SK-N-SH (cell line): ENCODE results near the gene ATF7IP2. TPM values are rescaled to one million over a fixed set of nuclear protein-coding genes. Genes with fewer than 3 reads are reported as not detected.

Experiments
- CTCF ChIA-PET: fragments of 300-600, 350-600 bp; formaldehyde crosslinking; extraction: SDS; loops from one replicate; lab custom pipeline; 2021; lab: Yijun Ruan, JAX
- POLR2A ChIA-PET: fragments of 350-600 bp; sonication (Branson Sonifier 250); formaldehyde crosslinking; extraction: SDS; loops from one replicate; lab custom pipeline; 2020; ENCODE audit warnings: antibody characterized with exemption, inconsistent platforms; lab: Yijun Ruan, JAX
- DNase-seq: peaks from one replicate; pipeline ENCODE4 v3.0.0; 2012
- H2AFZ ChIP-seq: fragments of 200-600 bp; sonication (generic); 2 replicates; pipeline ENCODE4 v1.8.1; 2016; ENCODE audit warnings: antibody characterized with exemption, mild to moderate bottlenecking, low read depth
- H3F3A ChIP-seq: fragments of 200-600 bp; sonication (generic); replicated peaks from 2 replicates; pipeline ENCODE3; 2016; ENCODE audit warnings: antibody characterized with exemption, mild to moderate bottlenecking; ENCODE audit not compliant: insufficient read depth
- H3K27ac ChIP-seq, 2 experiments: fragments of 200-500 bp in 1 of 2; fragments of 200-600 bp in 1 of 2; sonication (Bioruptor generic) in 1 of 2; sonication (generic), shearing (Covaris generic) in 1 of 2; 2 replicates each; pipeline versions ENCODE4 v1.5.1 to v1.6.1; 2014 to 2016; ENCODE audit warnings: low read depth in 2 of 2, inconsistent platforms in 1 of 2, low read length in 1 of 2, mild to moderate bottlenecking in 1 of 2, mixed read lengths in 1 of 2
- H3K27me3 ChIP-seq: fragments of 200-600 bp; sonication (generic), shearing (Covaris generic); 2 replicates; pipeline ENCODE4 v1.6.1; 2016; ENCODE audit warnings: mixed run types; ENCODE audit not compliant: insufficient read depth
- H3K36me3 ChIP-seq, 2 experiments: fragments of 200-500 bp in 1 of 2; fragments of 200-600 bp in 1 of 2; sonication (Bioruptor generic) in 1 of 2; sonication (generic) in 1 of 2; replicated peaks in 1 of 2; 2 replicates each; pipeline versions ENCODE3 to v1.5.1; 2014 to 2016; ENCODE audit warnings: low read length in 1 of 2, mild to moderate bottlenecking in 1 of 2; ENCODE audit not compliant: insufficient read depth in 2 of 2, control insufficient read depth in 1 of 2
- H3K4me1 ChIP-seq, 2 experiments: fragments of 200-500 bp in 1 of 2; fragments of 200-600 bp in 1 of 2; sonication (Bioruptor generic) in 1 of 2; sonication (generic), shearing (Covaris generic) in 1 of 2; 2 replicates each; pipeline versions ENCODE4 v1.5.1 to v1.6.1; 2014 to 2016; ENCODE audit warnings: low read depth in 1 of 2, low read length in 1 of 2, mixed run types in 1 of 2; ENCODE audit not compliant: insufficient read depth in 2 of 2, control insufficient read depth in 1 of 2
- H3K4me2 ChIP-seq: fragments of 200-600 bp; sonication (generic), shearing (Covaris generic); 2 replicates; pipeline ENCODE4 v1.6.1; 2017; ENCODE audit warnings: mixed run types
- H3K4me3 ChIP-seq, 2 experiments: fragments of 200-500 bp in 1 of 2; fragments of 200-600 bp in 1 of 2; sonication (Bioruptor generic) in 1 of 2; sonication (generic), shearing (Covaris generic) in 1 of 2; 2 replicates each; pipeline versions ENCODE4 v1.5.1 to v1.8.1; 2014 to 2016; ENCODE audit warnings: low read depth in 2 of 2, inconsistent platforms in 1 of 2, low read length in 1 of 2, mild to moderate bottlenecking in 1 of 2, mixed read lengths in 1 of 2, moderate library complexity in 1 of 2
- H3K79me2 ChIP-seq: fragments of 200-600 bp; sonication (generic); 2 replicates; pipeline ENCODE4 v1.8.1; 2017; ENCODE audit warnings: mild to moderate bottlenecking; ENCODE audit not compliant: insufficient read depth
- H3K9ac ChIP-seq: fragments of 200-600 bp; sonication (generic); 2 replicates; pipeline ENCODE4 v1.6.1; 2017; ENCODE audit warnings: mixed run types
- H3K9me2 ChIP-seq: fragments of 200-600 bp; sonication (generic); 2 replicates; pipeline ENCODE4 v1.6.1; 2017; ENCODE audit warnings: mixed run types
- H3K9me3 ChIP-seq: fragments of 200-600 bp; sonication (generic); 2 replicates; pipeline ENCODE4 v1.6.1; 2017; ENCODE audit warnings: mixed run types, mild to moderate bottlenecking, moderate library complexity
- H4K20me1 ChIP-seq: fragments of 200-600 bp; sonication (generic); 2 replicates; pipeline ENCODE4 v1.6.1; 2017; ENCODE audit warnings: mild to moderate bottlenecking, mixed run types; ENCODE audit not compliant: insufficient read depth
- EZH2phosphoT487 ChIP-seq: fragments of 200-600 bp; sonication (generic); IDR thresholded peaks from 2 replicates; pipeline ENCODE4 v1.6.1; 2017; ENCODE audit warnings: low read depth, mixed run types, mild to moderate bottlenecking, antibody characterized with exemption, moderate library complexity, borderline replicate concordance
- FOXJ3 ChIP-seq: sonication (generic); formaldehyde crosslinking; IDR thresholded peaks from 2 replicates; pipeline ENCODE4 v1.5.1; 2020; ENCODE audit warnings: mild to moderate bottlenecking, missing genetic modification reagents
- FOXM1 ChIP-seq: IDR thresholded peaks from 2 replicates; pipeline ENCODE4 v1.4.0; 2012; ENCODE audit warnings: low read depth, mild to moderate bottlenecking
- GATA2 ChIP-seq: sonication (generic); formaldehyde crosslinking; IDR thresholded peaks from 2 replicates; pipeline ENCODE4 v1.5.0; 2020; ENCODE audit warnings: mild to moderate bottlenecking, missing genetic modification reagents
- JUND ChIP-seq: IDR thresholded peaks from 2 replicates; pipeline ENCODE4 v1.4.0; 2012
- MEF2A ChIP-seq: IDR thresholded peaks from 2 replicates; pipeline ENCODE4 v1.4.0; 2012; ENCODE audit warnings: low read depth, borderline replicate concordance
- MXI1 ChIP-seq: IDR thresholded peaks from 2 replicates; pipeline ENCODE4 v1.6.1; 2012; ENCODE audit warnings: mild to moderate bottlenecking, low read depth, low read length, improper control_type of control experiment
- NFIC ChIP-seq: IDR thresholded peaks from 2 replicates; pipeline ENCODE4 v1.4.0; 2012; ENCODE audit warnings: borderline replicate concordance
- NRF1 ChIP-seq: IDR thresholded peaks from 2 replicates; pipeline ENCODE4 v1.6.1; 2012; ENCODE audit warnings: low read depth, mild to moderate bottlenecking, low read length
- POLR2AphosphoS5 ChIP-seq: IDR thresholded peaks from 2 replicates; pipeline ENCODE4 v1.6.1; 2012; ENCODE audit warnings: low read depth, low read length
- RFX5 ChIP-seq: IDR thresholded peaks from 2 replicates; pipeline ENCODE4 v1.6.1; 2012; ENCODE audit warnings: mild to moderate bottlenecking, improper control_type of control experiment, low read length
- RXRA ChIP-seq: IDR thresholded peaks from 2 replicates; pipeline ENCODE4 v1.4.0; 2012; ENCODE audit warnings: low read depth, mild to moderate bottlenecking, borderline replicate concordance
- SIN3A ChIP-seq: IDR thresholded peaks from 2 replicates; pipeline ENCODE4 v1.6.1; 2012; ENCODE audit warnings: low read depth, mild to moderate bottlenecking, low read length, moderate library complexity, borderline replicate concordance
- SMC3 ChIP-seq: IDR thresholded peaks from 2 replicates; pipeline ENCODE4 v1.6.1; 2012; ENCODE audit warnings: low read depth, low read length, improper control_type of control experiment
- TAF1 ChIP-seq: IDR thresholded peaks from 2 replicates; pipeline ENCODE4 v1.6.1; 2012; ENCODE audit warnings: low read depth, mild to moderate bottlenecking, low read length, moderate library complexity, borderline replicate concordance
- TEAD4 ChIP-seq: IDR thresholded peaks from 2 replicates; pipeline ENCODE4 v1.4.0; 2012; ENCODE audit warnings: mild to moderate bottlenecking, borderline replicate concordance; ENCODE audit not compliant: insufficient read depth
- YY1 ChIP-seq: IDR thresholded peaks from 2 replicates; pipeline ENCODE4 v1.4.0; 2012; ENCODE audit warnings: low read depth, mild to moderate bottlenecking
- WGBS: methylation state at CpG from one replicate; pipeline ENCODE4 v1.1.6; 2017; ENCODE audit warnings: low lambda C conversion rate; 5-methylcytosine and 5-hydroxymethylcytosine counted together
- polyA plus RNA-seq, 3 experiments: library from polyadenylated mRNA; depleted of rRNA; stranded (reverse); fragments of >200 nt; gene quantifications; 2 replicates each; pipeline ENCODE4 v1.2.3, GENCODE V29; 2012
- TF ChIP-seq, protein P1 (sequence below): IDR thresholded peaks from 2 replicates; pipeline ENCODE4 v1.4.0; 2012; ENCODE audit warnings: low read depth, borderline replicate concordance
- TF ChIP-seq, protein P2 (sequence below): IDR thresholded peaks from 2 replicates; pipeline ENCODE4 v1.4.0; 2012; ENCODE audit warnings: low read depth, borderline replicate concordance
- TF ChIP-seq, protein P3 (sequence below): fragments of 150-350 bp; IDR thresholded peaks from 2 replicates; pipeline ENCODE4 v1.6.1; 2017; ENCODE audit warnings: antibody characterized with exemption, low read length, low read depth, borderline replicate concordance
- TF ChIP-seq, protein P4 (sequence below): fragments of 150-350 bp; IDR thresholded peaks from 2 replicates; pipeline ENCODE4 v1.6.1; 2016; ENCODE audit warnings: mild to moderate bottlenecking, low read depth, low read length

The ATF7IP2 gene
- polyA plus RNA-seq, 1 of the 3 experiments (the other 2 are of a cell fraction): 0.35 TPM

DNA sequence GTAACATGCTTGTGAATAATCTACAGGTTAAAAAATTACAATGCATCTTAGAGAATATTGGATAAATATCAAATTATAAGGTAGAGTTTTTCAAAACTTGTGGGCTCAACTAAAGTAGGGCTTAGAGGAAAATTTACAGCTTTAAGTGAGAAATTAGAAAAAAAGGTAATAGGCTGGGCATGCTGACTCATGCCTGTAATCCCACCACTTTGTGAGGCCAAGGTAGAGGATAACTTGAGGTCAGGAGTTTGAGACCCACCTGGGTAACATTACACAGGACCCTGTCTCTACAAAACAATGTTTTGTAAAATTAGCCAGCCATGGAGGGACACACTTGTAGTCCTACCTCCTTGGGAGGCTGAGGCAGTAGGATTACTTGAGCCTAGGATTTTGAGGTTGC is 4.5 kb downstream of the ATF7IP2 start (continued):
- TF ChIP-seq, protein P1, sequence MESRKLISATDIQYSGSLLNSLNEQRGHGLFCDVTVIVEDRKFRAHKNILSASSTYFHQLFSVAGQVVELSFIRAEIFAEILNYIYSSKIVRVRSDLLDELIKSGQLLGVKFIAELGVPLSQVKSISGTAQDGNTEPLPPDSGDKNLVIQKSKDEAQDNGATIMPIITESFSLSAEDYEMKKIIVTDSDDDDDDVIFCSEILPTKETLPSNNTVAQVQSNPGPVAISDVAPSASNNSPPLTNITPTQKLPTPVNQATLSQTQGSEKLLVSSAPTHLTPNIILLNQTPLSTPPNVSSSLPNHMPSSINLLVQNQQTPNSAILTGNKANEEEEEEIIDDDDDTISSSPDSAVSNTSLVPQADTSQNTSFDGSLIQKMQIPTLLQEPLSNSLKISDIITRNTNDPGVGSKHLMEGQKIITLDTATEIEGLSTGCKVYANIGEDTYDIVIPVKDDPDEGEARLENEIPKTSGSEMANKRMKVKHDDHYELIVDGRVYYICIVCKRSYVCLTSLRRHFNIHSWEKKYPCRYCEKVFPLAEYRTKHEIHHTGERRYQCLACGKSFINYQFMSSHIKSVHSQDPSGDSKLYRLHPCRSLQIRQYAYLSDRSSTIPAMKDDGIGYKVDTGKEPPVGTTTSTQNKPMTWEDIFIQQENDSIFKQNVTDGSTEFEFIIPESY: no peak
- TF ChIP-seq YY1: no peak
- TF ChIP-seq, protein P2, sequence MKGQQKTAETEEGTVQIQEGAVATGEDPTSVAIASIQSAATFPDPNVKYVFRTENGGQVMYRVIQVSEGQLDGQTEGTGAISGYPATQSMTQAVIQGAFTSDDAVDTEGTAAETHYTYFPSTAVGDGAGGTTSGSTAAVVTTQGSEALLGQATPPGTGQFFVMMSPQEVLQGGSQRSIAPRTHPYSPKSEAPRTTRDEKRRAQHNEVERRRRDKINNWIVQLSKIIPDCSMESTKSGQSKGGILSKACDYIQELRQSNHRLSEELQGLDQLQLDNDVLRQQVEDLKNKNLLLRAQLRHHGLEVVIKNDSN: no peak
- no peak for TF ChIP-seq GATA2 (CRISPR knock-in tag)
- TF ChIP-seq FOXM1: no peak

DNA sequence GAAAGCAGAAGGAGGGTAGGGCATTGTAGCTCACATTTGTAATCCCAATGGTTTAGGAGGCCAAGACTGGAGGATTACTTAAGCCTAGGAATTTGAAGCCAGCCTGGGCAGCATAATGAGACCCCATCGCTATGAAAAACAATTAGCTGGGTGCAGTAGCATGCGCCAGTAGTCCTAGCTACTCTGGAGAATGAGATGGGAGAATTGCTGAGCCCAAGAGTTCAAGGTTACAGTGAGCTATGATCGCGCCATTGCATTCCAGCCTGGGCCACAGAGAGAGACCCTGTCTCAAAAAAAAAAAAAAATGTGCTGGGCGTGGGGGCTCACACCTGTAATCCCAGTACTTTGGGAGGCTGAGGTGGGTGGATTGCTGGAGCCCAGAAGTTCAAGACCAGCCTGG is 5.0 kb downstream of the ATF7IP2 start:
- TF ChIP-seq, protein P3, sequence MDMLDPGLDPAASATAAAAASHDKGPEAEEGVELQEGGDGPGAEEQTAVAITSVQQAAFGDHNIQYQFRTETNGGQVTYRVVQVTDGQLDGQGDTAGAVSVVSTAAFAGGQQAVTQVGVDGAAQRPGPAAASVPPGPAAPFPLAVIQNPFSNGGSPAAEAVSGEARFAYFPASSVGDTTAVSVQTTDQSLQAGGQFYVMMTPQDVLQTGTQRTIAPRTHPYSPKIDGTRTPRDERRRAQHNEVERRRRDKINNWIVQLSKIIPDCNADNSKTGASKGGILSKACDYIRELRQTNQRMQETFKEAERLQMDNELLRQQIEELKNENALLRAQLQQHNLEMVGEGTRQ: no peak
- TF ChIP-seq NRF1 (no peak), SIN3A (no peak), JUND (no peak), SMC3 (no peak), RFX5 (no peak), TAF1 (no peak)
- Histone ChIP-seq H2AFZ (no peak overlapping the region), H3K27ac (no peak overlapping the region), H3K27me3 (no peaks in the 10 kb centered on the region), H3K9me2 (no peaks in the 10 kb centered on the region), H3K79me2 (no peaks in the 10 kb centered on the region), H3K9ac (no peak overlapping the region), H3K4me3 (no peak overlapping the region), H4K20me1 (no peaks in the 10 kb centered on the region), H3K9me3 (peaks cover 8% of the 10 kb centered on the region; the same call in 1 of the 2 replicates), H3F3A (no peaks in the 10 kb centered on the region), H3K4me2 (no peak overlapping the region), H3K4me1 (no peaks in the 10 kb centered on the region), H3K36me3 (no peaks in the 10 kb centered on the region)
- 63% methylated on average over 5 of the region's 5 CpGs for WGBS
- DNase-seq: no peak
- ChIA-PET CTCF (no interaction called here), POLR2A (no interaction called here)

DNA sequence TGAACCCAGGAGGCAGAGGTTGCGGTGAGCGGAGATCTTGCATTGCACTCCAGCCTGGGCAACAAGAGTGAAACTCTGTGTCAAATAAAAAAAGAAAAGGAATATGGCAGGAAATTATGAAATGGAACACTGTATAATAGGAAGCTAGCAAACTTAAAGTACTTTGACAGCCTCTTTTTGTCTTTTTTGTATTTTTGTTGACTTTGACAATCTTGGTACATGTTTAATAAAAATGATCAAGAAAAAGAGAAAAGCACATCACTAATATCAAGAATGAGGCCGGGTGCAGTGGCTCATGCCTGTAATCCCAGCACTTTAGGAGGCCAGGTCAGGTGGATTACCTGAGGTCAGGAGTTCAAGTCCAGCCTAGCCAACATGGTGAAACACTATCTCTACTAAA is 5.5 kb downstream of the ATF7IP2 start:
- Histone ChIP-seq H3F3A (no peaks in the 10 kb centered on the region), H3K79me2 (no peaks in the 10 kb centered on the region), H3K4me3 (no peak overlapping the region), H3K27ac (no peak overlapping the region), H3K9ac (no peak overlapping the region), H3K9me2 (no peaks in the 10 kb centered on the region), H3K9me3 (peaks cover 8% of the 10 kb centered on the region; the same call in 1 of the 2 replicates), H4K20me1 (no peaks in the 10 kb centered on the region), H3K27me3 (no peaks in the 10 kb centered on the region), H3K4me1 (no peaks in the 10 kb centered on the region), H3K36me3 (no peaks in the 10 kb centered on the region), H3K4me2 (no peak overlapping the region), H2AFZ (no peak overlapping the region)
- ChIA-PET POLR2A (no interaction called here), CTCF (no interaction called here)
- 60% methylated on average over 3 of the region's 3 CpGs for WGBS
- no peak for DNase-seq
- TF ChIP-seq NFIC (no peak), TEAD4 (no peak), MXI1 (no peak), FOXJ3 (CRISPR knock-in tag) (no peak), MEF2A (no peak), EZH2phosphoT487 (no peak), FOXM1 (no peak), TAF1 (no peak), POLR2AphosphoS5 (no peak), RFX5 (no peak), RXRA (no peak)
- TF ChIP-seq, protein P2: no peak
- TF ChIP-seq, protein P4, sequence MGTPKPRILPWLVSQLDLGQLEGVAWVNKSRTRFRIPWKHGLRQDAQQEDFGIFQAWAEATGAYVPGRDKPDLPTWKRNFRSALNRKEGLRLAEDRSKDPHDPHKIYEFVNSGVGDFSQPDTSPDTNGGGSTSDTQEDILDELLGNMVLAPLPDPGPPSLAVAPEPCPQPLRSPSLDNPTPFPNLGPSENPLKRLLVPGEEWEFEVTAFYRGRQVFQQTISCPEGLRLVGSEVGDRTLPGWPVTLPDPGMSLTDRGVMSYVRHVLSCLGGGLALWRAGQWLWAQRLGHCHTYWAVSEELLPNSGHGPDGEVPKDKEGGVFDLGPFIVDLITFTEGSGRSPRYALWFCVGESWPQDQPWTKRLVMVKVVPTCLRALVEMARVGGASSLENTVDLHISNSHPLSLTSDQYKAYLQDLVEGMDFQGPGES: no peak
